Measurements from ENCODE around the gene RAD51B. TPM values are rescaled to one million over a fixed set of nuclear protein-coding genes. Genes with fewer than 3 reads are reported as not detected.
"Not testable (repeated sequence)": the region's sequence is repeated elsewhere in the genome, so short reads cannot be mapped to it uniquely, and the experiment has no call there.

RAD51B gene
- polyA plus RNA-seq, 1 donor (not counting 4 experiments of a cell fraction or from before 2014, with no cell fraction given): 13.3 TPM

GRCh38 chr14:68099495-68100045, 280.0 kb downstream of the RAD51B start:
- Histone ChIP-seq H2AFZ (ENCODE audit: control insufficient read depth, low read length) (no peak overlapping the region), H3K4me1 (ENCODE audit: control insufficient read depth, extremely low read depth, insufficient read depth, low read length) (peaks cover 6% of the 10 kb centered on the region), H3K27me3 (ENCODE audit: control insufficient read depth, extremely low read depth, insufficient read depth, low read length) (no peaks in the 10 kb centered on the region), H3K9ac (ENCODE audit: control insufficient read depth, extremely low read depth, insufficient read depth, low read length) (no peak overlapping the region), H3K27ac (ENCODE audit: control insufficient read depth, insufficient read depth, low read length) (no peak overlapping the region), H3K9me1 (ENCODE audit: control insufficient read depth, extremely low read depth, insufficient read depth, low read length) (no peaks in the 10 kb centered on the region), H3K36me3 (ENCODE audit: control insufficient read depth in 2 of 2, extremely low read depth in 1 of 2, insufficient read depth in 2 of 2, low read length in 2 of 2) (no peaks in the 10 kb centered on the region), H3K4me2 (ENCODE audit: control insufficient read depth, extremely low read depth, insufficient read depth, low read depth, low read length) (no peak overlapping the region), H4K20me1 (ENCODE audit: control insufficient read depth, extremely low read depth, insufficient read depth, low read length) (no peaks in the 10 kb centered on the region), H3K9me3 (ENCODE audit: control insufficient read depth, low read depth, low read length) (peaks cover 8% of the 10 kb centered on the region), H3K4me3 (ENCODE audit: control insufficient read depth in 2 of 3, extremely low read depth in 1 of 3, insufficient read depth in 2 of 3, low read depth in 1 of 3, low read length in 3 of 3) (no peak overlapping the region), H3K79me2 (ENCODE audit: control insufficient read depth, insufficient read depth, low read length) (no peaks in the 10 kb centered on the region)
- dilution Hi-C loops (cut with MboI; ENCODE audit: extremely low pct_ligation_motif_present, low sequenced_read_pairs): no loop called here
- FAIRE-seq (no peak), DNase-seq (ENCODE audit: low read depth, low spot score) (no peak)
- TF ChIP-seq, protein P1, sequence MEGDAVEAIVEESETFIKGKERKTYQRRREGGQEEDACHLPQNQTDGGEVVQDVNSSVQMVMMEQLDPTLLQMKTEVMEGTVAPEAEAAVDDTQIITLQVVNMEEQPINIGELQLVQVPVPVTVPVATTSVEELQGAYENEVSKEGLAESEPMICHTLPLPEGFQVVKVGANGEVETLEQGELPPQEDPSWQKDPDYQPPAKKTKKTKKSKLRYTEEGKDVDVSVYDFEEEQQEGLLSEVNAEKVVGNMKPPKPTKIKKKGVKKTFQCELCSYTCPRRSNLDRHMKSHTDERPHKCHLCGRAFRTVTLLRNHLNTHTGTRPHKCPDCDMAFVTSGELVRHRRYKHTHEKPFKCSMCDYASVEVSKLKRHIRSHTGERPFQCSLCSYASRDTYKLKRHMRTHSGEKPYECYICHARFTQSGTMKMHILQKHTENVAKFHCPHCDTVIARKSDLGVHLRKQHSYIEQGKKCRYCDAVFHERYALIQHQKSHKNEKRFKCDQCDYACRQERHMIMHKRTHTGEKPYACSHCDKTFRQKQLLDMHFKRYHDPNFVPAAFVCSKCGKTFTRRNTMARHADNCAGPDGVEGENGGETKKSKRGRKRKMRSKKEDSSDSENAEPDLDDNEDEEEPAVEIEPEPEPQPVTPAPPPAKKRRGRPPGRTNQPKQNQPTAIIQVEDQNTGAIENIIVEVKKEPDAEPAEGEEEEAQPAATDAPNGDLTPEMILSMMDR (optimal IDR thresholded peaks at IDR 0.05 in 1 of 3, IDR thresholded peaks at IDR 0.05 in 1 of 3, conservative IDR thresholded peaks at IDR 0.05 in 1 of 3; ENCODE audit: extremely low read depth in 1 of 3, insufficient read depth in 2 of 3, low read length in 3 of 3): no peak
- no peak for TF ChIP-seq EZH2 (IDR thresholded peaks at IDR 0.05; ENCODE audit: low read length)

GRCh38 chr14:68101715-68102301, 282.2 kb downstream of the RAD51B start:
- H3K79me2 ChIP-seq (ENCODE audit: control insufficient read depth, insufficient read depth, low read length); DNase-seq (ENCODE audit: low read depth, low spot score); H4K20me1 ChIP-seq (ENCODE audit: control insufficient read depth, extremely low read depth, insufficient read depth, low read length); H3K4me2 ChIP-seq (ENCODE audit: control insufficient read depth, extremely low read depth, insufficient read depth, low read depth, low read length); H3K4me3 ChIP-seq (ENCODE audit: control insufficient read depth in 2 of 3, extremely low read depth in 1 of 3, insufficient read depth in 2 of 3, low read depth in 1 of 3, low read length in 3 of 3); H2AFZ ChIP-seq (ENCODE audit: control insufficient read depth, low read length); H3K36me3 ChIP-seq (ENCODE audit: control insufficient read depth in 2 of 2, extremely low read depth in 1 of 2, insufficient read depth in 2 of 2, low read length in 2 of 2); H3K27me3 ChIP-seq (ENCODE audit: control insufficient read depth, extremely low read depth, insufficient read depth, low read length); H3K27ac ChIP-seq (ENCODE audit: control insufficient read depth, insufficient read depth, low read length); H3K9me3 ChIP-seq (ENCODE audit: control insufficient read depth, low read depth, low read length); H3K9ac ChIP-seq (ENCODE audit: control insufficient read depth, extremely low read depth, insufficient read depth, low read length); H3K9me1 ChIP-seq (ENCODE audit: control insufficient read depth, extremely low read depth, insufficient read depth, low read length); dilution Hi-C loops (cut with MboI; ENCODE audit: extremely low pct_ligation_motif_present, low sequenced_read_pairs); FAIRE-seq: not testable (repeated sequence)
- H3K4me1 ChIP-seq (ENCODE audit: control insufficient read depth, extremely low read depth, insufficient read depth, low read length): peaks cover 24% of the 10 kb centered on the region

- no peaks in the 10 kb centered on the region for H3K27me3 ChIP-seq (ENCODE audit: control insufficient read depth, extremely low read depth, insufficient read depth, low read length)
- H3K79me2 ChIP-seq (ENCODE audit: control insufficient read depth, insufficient read depth, low read length): no peaks in the 10 kb centered on the region
- no peak overlapping the region for H2AFZ ChIP-seq (ENCODE audit: control insufficient read depth, low read length)
- FAIRE-seq: no peak
- H3K4me2 ChIP-seq (ENCODE audit: control insufficient read depth, extremely low read depth, insufficient read depth, low read depth, low read length): no peak overlapping the region
- no peak for DNase-seq (ENCODE audit: low read depth, low spot score)
- no peak overlapping the region for H3K27ac ChIP-seq (ENCODE audit: control insufficient read depth, insufficient read depth, low read length)
- no peaks in the 10 kb centered on the region for H3K9me1 ChIP-seq (ENCODE audit: control insufficient read depth, extremely low read depth, insufficient read depth, low read length)
- TF ChIP-seq EZH2 (IDR thresholded peaks at IDR 0.05; ENCODE audit: low read length): no peak
- TF ChIP-seq, protein P1 (optimal IDR thresholded peaks at IDR 0.05 in 1 of 3, IDR thresholded peaks at IDR 0.05 in 1 of 3, conservative IDR thresholded peaks at IDR 0.05 in 1 of 3; ENCODE audit: extremely low read depth in 1 of 3, insufficient read depth in 2 of 3, low read length in 3 of 3): no peak
- dilution Hi-C loops (cut with MboI; ENCODE audit: extremely low pct_ligation_motif_present, low sequenced_read_pairs): no loop called here
- no peak overlapping the region for H3K4me3 ChIP-seq (ENCODE audit: control insufficient read depth in 2 of 3, extremely low read depth in 1 of 3, insufficient read depth in 2 of 3, low read depth in 1 of 3, low read length in 3 of 3)
- H3K9ac ChIP-seq (ENCODE audit: control insufficient read depth, extremely low read depth, insufficient read depth, low read length): peak overlapping the region; percentile 1
- no peaks in the 10 kb centered on the region for H4K20me1 ChIP-seq (ENCODE audit: control insufficient read depth, extremely low read depth, insufficient read depth, low read length)
- H3K36me3 ChIP-seq (ENCODE audit: control insufficient read depth in 2 of 2, extremely low read depth in 1 of 2, insufficient read depth in 2 of 2, low read length in 2 of 2): no peaks in the 10 kb centered on the region
- H3K4me1 ChIP-seq (ENCODE audit: control insufficient read depth, extremely low read depth, insufficient read depth, low read length): peaks cover 24% of the 10 kb centered on the region
- peaks cover 8% of the 10 kb centered on the region for H3K9me3 ChIP-seq (ENCODE audit: control insufficient read depth, low read depth, low read length)
These were observed 284.3 kb downstream of the RAD51B start for GRCh38 chr14:68103853-68104252.

Measured in keratinocyte (primary cell).